NCI-H1092 (cell line): ENCODE results near the gene ELP5.

ENCODE experiments used
- DNase-seq: peaks from one replicate; lab custom pipeline; 2025; lab: John Stamatoyannopoulos, UW

ELP5 gene

GRCh38 chr17:7285679-7286078 is 33.7 kb downstream of the ELP5 start:
- no peak for DNase-seq

- no peak for DNase-seq
Measured at GRCh38 chr17:7289256-7290032, 37.4 kb downstream of the ELP5 start.

- DNase-seq = no peak
Measured at GRCh38 chr17:7290166-7290565, 38.2 kb downstream of the ELP5 start.

- no peak for DNase-seq
Measured at GRCh38 chr17:7290685-7291084, 38.7 kb downstream of the ELP5 start.

- DNase-seq = no peak
Measured at GRCh38 chr17:7292194-7292593, 40.2 kb downstream of the ELP5 start.

- DNase-seq = no peak
Measured at GRCh38 chr17:7292729-7293128, 40.7 kb downstream of the ELP5 start.

- no peak for DNase-seq
Measured at GRCh38 chr17:7293159-7293558, 41.1 kb downstream of the ELP5 start.

- no peak for DNase-seq
Measured at GRCh38 chr17:7293816-7294613, 42.0 kb downstream of the ELP5 start.

GRCh38 chr17:7294614-7295153 is 42.7 kb downstream of the ELP5 start, which contains the start of gene YBX2:
TSS of gene YBX2 (minus strand) at chr17:7294639. CDS start at chr17:7294500, 139 bp downstream.
- DNase-seq = peak; percentile 56

- no peak for DNase-seq
Measured at GRCh38 chr17:7295230-7296180, 43.5 kb downstream of the ELP5 start.

GRCh38 chr17:7296189-7296861 is 44.3 kb downstream of the ELP5 start:
- DNase-seq = peak; percentile 38

- no peak for DNase-seq
Measured at GRCh38 chr17:7304179-7304578, 52.2 kb downstream of the ELP5 start.

GRCh38 chr17:7306911-7307685 is 55.1 kb downstream of the ELP5 start, which contains the start of gene EIF5A:
TSS of gene EIF5A (plus strand) at chr17:7307628. CDS start at chr17:7309636, 2,008 bp downstream.
- DNase-seq = peak; percentile 98

GRCh38 chr17:7307686-7308624 is 55.9 kb downstream of the ELP5 start:
- no peak for DNase-seq

- DNase-seq = no peak
Measured at GRCh38 chr17:7308625-7309433, 56.8 kb downstream of the ELP5 start.
